ENCODE measurements around the gene RETREG3.
"Not testable (repeated sequence)": the region's sequence is repeated elsewhere in the genome, so short reads cannot be mapped to it uniquely, and the experiment has no call there.

RETREG3 gene

DNA sequence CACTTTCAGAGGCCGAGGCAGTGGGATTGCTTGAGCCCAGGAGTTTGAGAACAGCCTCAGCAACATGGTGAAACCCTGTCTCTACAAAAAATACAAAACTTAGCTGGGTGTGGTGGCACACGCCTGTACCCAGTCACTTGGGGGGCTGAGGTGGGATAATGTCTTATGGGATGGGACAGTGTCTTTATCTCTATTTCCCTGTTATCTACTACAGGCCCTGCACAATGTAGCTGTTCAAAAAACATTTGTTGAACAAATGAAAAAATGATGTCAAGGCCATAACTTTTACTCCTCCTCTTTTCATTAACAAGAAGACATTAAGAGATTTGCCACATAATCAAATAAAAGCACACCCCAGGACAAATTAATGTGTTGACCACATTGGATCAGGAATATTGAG lies 14.1 kb upstream of the RETREG3 start:
- H3K4me1 Mint-ChIP-seq = no peaks in the 10 kb centered on the region
- no peak overlapping the region for H3K4me3 Mint-ChIP-seq
- no peaks in the 10 kb centered on the region for H3K9me3 Mint-ChIP-seq
- no peaks in the 10 kb centered on the region for H3K36me3 Mint-ChIP-seq
- H3K27ac Mint-ChIP-seq = no peak overlapping the region
- H3K27me3 Mint-ChIP-seq = no peaks in the 10 kb centered on the region

DNA sequence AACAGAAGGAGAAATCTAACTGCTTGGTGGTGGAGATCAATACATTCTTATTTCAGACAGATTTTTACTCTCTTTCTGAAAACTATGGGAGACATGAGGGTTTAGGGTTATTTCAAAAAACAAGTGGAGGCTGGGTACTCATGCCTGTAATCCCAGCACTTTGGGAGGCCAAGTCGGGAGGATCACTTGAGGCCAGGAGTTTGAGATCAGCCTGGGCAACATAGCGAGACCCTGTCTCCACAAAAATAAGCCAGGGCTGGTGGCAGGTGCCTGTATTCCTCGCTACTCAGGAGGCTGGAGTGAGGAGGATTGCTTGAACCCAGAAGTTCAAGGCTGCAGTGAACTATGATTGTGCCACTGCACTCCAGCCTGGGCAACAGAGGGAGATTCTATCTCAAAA lies 12.8 kb upstream of the RETREG3 start:
- not testable (repeated sequence) for H3K36me3 Mint-ChIP-seq, H3K4me1 Mint-ChIP-seq, H3K27ac Mint-ChIP-seq, H3K27me3 Mint-ChIP-seq, H3K9me3 Mint-ChIP-seq, H3K4me3 Mint-ChIP-seq

DNA sequence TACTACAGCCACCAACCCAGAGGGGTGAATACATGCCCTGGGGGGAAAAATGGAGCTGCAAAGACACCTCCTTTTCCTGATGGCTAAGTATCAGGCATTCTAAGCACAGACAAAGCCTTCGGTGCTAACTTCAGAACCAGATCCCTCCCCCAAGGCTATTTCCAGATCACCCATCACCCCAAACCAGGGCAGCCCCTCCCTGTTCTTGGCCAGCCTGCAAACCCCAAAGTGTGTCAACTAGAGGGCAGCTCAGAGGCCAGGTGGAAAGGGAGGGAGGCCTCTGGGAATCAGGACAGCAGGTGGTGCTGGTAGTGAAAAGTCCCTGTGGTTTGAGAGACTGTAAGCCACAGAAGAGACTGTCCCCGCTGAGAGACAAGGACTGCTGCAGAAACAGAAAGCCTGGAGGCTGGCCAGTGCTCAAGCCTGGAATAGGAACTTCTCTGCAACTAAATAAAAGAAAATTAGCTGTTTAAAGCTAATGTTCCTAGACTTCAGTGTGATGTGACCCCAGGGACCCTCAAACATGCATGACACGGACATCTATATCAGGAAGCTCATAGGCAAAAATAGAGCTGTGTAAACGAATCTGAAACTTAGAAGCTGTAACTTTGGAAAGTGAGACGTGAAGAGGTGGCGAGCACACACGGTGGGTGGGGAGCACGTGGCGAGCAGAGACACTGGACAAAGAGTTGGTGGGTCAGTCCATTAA lies 9.4 kb upstream of the RETREG3 start:
- no peak overlapping the region for H3K27ac Mint-ChIP-seq
- no peaks in the 10 kb centered on the region for H3K9me3 Mint-ChIP-seq
- H3K4me1 Mint-ChIP-seq = no peaks in the 10 kb centered on the region
- no peaks in the 10 kb centered on the region for H3K27me3 Mint-ChIP-seq
- H3K4me3 Mint-ChIP-seq = no peak overlapping the region
- peaks cover 5% of the 10 kb centered on the region for H3K36me3 Mint-ChIP-seq

DNA sequence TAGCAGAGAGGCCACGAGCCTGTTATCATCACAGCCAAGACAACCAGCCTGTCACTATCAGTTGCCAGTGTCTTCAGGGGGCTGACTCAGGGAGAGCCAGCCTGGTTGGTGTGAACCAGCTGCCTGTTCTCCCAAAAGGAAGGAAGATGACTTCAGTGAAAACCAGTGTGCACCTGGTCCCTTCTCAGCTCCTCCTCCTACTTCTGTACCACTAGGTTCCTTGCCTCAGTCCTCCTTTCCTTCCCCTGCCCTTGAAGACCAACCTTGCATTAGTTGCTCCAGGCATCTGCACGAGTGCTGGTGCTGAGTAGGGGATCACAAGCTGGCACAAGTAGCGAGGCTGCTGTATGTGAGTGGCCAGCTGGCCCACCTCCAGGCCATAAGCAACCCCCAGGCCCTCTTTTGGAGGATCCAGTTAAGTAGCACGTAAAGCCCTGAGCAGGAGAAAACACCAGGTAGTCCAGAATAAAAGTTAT lies 8.8 kb upstream of the RETREG3 start:
- Mint-ChIP-seq H3K36me3 (peaks cover 6% of the 10 kb centered on the region), H3K27me3 (no peaks in the 10 kb centered on the region), H3K27ac (no peak overlapping the region), H3K9me3 (no peaks in the 10 kb centered on the region), H3K4me3 (no peak overlapping the region), H3K4me1 (no peaks in the 10 kb centered on the region)

DNA sequence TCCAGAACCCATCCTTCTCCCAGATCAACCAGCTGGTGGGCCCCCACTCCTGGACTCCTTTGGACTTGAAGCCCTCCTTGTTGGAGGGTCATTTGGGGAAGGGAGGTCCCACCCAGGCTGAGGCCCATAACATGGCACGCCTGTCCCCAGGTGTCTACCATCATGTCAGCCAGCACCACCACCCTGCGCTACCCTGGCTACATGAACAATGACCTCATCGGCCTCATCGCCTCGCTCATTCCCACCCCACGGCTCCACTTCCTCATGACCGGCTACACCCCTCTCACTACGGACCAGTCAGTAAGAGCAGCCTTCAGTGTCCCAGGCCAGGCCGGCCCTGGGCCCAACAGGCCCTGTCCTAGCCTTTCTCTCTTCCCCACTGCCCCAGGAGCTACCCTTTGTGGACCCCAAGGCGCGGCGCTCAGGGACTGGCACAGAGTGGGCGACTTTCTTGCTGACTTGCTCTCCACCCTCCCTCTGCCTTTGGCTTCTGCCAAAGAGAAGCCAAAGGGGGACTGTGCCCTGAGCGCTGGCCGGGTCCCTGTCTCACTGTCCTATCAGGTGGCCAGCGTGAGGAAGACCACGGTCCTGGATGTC lies 4.6 kb upstream of the RETREG3 start:
- Mint-ChIP-seq H3K4me3 (no peak overlapping the region), H3K36me3 (peaks cover 10% of the 10 kb centered on the region)

DNA sequence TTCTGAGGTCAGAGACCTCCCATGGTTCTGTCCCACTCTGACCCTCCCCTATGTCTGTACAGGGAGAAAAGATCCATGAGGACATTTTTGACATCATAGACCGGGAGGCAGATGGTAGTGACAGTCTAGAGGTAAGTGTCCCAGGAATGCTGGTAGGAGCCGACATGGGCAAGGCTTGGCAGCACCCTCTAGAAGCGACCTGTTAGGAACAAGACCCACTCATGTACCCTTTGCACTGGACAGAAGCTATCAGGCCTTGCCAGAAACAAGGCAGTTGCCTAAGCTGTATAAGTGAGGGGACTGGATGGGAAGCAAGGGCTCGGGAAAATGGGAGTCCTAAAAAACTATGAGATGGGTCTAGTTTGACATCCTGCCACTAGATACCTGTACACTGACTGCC lies 2.8 kb upstream of the RETREG3 start:
- Mint-ChIP-seq H3K36me3 (peaks cover 10% of the 10 kb centered on the region), H3K27me3 (no peaks in the 10 kb centered on the region), H3K4me3 (no peak overlapping the region), H3K27ac (no peak overlapping the region), H3K9me3 (no peaks in the 10 kb centered on the region), H3K4me1 (peaks cover 15% of the 10 kb centered on the region)

More for the DNA sequence above, 4.6 kb upstream of the RETREG3 start:
- no peak overlapping the region for H3K27ac Mint-ChIP-seq
- H3K4me1 Mint-ChIP-seq = no peaks in the 10 kb centered on the region
- H3K27me3 Mint-ChIP-seq = no peaks in the 10 kb centered on the region
- H3K9me3 Mint-ChIP-seq = no peaks in the 10 kb centered on the region

DNA sequence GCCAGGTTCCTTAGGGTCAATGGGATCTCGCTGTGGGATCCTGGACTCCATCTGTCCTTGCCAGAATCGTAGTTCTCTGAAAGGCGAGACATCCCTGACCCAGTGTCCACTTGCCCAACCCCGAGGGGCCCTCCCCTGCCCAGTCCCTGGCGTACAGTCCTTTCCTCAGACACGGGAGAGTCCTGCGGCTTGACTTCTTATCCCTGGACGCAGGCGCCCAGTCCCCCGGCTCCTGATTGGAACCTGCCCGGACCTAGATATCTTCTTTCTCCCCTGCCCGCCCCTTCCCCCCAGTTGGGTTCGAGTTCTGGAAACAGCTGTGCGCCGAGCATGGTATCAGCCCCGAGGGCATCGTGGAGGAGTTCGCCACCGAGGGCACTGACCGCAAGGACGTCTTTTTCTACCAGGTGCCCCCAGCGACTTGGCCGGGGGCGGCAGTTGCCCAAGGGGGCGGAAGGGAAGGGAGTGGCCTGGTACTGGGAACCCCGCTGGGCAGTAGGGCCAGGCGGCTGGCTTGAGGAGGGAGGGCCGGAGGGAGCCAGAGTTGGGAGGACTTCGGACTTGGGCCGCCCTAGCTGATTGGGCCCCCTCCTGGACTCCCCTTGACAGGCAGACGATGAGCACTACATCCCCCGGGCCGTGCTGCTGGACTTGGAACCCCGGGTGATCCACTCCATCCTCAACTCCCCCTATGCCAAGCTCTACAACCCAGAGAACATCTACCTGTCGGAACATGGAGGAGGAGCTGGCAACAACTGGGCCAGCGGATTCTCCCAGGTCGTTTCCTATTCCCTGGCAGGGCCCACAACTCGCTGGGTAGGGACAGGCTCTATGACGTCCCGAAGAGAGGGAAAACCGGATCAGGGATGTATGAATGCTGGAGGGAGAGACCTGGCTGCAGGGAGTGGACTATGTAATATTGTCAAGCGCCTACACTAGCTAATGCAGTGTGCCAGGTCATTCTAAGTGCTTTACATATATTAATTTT lies 934 bp upstream of the RETREG3 start:
- H3K27ac Mint-ChIP-seq = peak overlapping the region; percentile 99
- H3K36me3 Mint-ChIP-seq = peaks cover 12% of the 10 kb centered on the region
- H3K4me3 Mint-ChIP-seq = peak overlapping the region; percentile 100
- not testable (repeated sequence) for H3K27me3 Mint-ChIP-seq, H3K9me3 Mint-ChIP-seq
- peaks cover 34% of the 10 kb centered on the region for H3K4me1 Mint-ChIP-seq

DNA sequence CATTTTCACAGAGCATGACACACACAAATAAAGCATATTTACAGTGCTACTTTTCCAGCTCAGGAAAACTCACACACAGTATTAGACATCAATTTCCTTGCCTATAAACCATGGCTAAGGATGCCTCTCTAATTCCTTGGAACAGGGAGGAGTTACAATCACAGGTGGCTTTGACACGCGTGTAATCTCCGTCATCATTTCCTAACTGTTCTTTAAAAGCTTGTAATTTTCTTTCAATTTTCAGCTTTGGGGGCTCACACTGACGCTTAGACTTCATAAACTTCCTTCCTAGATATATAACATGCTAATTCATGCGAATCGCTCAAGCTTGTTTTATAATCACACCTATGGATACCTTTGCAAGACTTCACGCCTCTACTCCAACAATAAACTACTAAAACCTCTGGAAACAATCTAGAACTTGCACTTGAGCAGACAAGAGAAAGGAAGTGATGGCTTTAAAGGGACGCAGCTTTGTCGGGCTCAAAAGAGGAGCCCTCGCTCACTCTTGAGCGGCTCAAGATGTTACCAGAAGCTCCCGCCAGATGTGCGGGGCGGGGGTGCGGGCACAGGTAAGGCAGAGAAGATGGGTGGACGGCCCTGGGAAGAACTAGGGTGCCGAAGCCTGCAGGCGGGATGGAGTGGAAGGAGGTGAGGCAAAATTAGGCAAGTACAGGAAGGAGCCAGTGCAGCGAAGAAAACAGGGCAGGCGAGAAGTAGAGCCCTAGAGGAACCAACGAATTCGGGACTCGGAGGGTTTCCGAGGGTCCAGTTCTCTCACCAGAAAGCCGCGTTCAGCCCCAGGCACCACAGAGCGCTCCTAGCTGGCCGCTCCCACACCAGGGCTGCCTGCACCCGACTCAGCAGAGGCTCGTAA lies 631 bp downstream of the RETREG3 start:
- Mint-ChIP-seq H3K9me3 (no peaks in the 10 kb centered on the region), H3K27me3 (no peaks in the 10 kb centered on the region), H3K4me1 (peaks cover 48% of the 10 kb centered on the region), H3K4me3 (peak overlapping the region; percentile 100), H3K36me3 (peaks cover 7% of the 10 kb centered on the region), H3K27ac (peak overlapping the region; percentile 99)

DNA sequence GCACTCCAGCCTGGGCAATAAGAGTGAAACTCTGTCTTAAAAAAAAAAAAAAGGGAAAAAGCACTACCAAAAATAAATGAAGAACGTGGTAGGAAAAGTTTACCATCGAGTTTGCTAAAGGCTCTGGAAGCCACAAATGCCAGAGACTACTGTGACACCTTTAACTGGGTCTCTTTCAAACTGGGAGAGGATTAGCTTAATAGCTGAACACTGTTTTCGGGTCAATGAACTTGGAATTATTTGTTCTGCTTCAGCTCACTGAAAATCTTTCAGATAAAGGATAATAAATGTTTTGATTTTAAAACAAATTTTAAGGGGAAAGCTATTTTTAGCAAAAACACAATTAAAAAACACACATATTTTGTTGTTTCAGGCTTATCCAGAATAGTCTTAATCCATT lies 1.4 kb downstream of the RETREG3 start:
- peak overlapping the region; percentile 100 for H3K4me3 Mint-ChIP-seq
- peaks cover 56% of the 10 kb centered on the region for H3K4me1 Mint-ChIP-seq
- H3K27me3 Mint-ChIP-seq = no peaks in the 10 kb centered on the region
- peaks cover 11% of the 10 kb centered on the region for H3K36me3 Mint-ChIP-seq
- H3K27ac Mint-ChIP-seq = peak overlapping the region; percentile 99
- H3K9me3 Mint-ChIP-seq = no peaks in the 10 kb centered on the region

DNA sequence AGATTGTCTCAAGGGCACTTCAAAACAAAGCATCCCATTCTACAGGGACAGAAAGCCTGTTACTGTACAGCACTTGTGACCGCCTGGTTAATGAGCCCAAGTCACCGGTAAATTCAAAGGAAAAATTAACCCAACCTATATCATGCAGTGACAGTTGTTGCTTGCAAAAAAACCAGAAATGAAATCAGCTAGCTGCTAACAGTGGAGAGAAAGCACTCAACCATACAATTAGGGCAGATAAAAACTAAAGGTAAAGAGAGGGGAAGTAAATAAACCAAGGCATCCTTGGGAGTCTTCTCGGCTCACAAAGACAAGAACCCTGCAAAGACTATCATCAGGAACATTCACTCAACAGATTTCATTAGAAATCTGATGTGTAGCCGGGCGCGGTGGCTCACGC lies 5.9 kb downstream of the RETREG3 start:
- no peaks in the 10 kb centered on the region for H3K9me3 Mint-ChIP-seq
- H3K4me1 Mint-ChIP-seq = peaks cover 76% of the 10 kb centered on the region
- peak overlapping the region; percentile 73 for H3K27ac Mint-ChIP-seq
- no peak overlapping the region for H3K4me3 Mint-ChIP-seq
- no peaks in the 10 kb centered on the region for H3K27me3 Mint-ChIP-seq
- peaks cover 8% of the 10 kb centered on the region for H3K36me3 Mint-ChIP-seq

DNA sequence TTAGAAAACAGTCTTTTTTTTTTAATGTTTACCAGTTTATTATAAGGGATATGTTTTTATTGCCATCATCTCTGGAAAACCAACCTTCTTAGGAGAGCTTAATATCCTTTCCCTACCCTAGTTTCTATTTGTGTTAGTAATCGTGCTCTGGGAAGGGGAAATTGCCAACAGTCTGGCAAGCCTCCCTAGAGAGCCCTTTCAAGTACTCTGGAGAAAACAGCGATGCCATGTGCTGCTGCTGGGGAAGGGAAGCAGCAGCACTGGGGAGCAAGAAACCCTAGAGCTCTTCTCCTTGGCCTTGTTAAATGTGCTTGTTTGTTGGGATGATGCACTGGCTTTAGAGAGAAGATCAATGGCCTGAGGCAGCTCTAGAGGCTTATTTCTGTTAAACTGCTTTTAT lies 10.3 kb downstream of the RETREG3 start:
- Mint-ChIP-seq H3K27ac (peak overlapping the region; percentile 74), H3K27me3 (no peaks in the 10 kb centered on the region)

DNA sequence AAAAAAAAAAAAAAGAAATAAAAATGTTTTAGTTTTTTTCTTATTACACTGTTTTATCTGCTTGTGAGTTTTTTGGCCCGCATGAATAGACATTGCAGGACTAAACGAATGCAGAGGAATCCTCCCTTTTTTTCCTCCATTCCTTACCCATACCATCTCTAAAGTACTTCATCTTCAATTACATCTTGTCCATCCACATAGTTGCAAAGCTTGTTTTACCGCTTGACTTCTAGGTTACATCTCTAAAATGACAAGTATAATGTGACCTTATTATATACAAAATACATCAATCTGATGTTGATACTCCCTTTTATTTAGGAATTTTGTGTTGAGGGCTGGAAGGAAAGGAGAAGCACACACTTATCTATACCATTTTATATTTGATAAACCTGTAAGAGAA lies 12.8 kb downstream of the RETREG3 start:
- H3K36me3 Mint-ChIP-seq = peaks cover 3% of the 10 kb centered on the region
- H3K27ac Mint-ChIP-seq = no peak overlapping the region
- H3K27me3 Mint-ChIP-seq = no peaks in the 10 kb centered on the region
- no peaks in the 10 kb centered on the region for H3K9me3 Mint-ChIP-seq
- peaks cover 37% of the 10 kb centered on the region for H3K4me1 Mint-ChIP-seq
- no peak overlapping the region for H3K4me3 Mint-ChIP-seq

More for the DNA sequence above, 10.3 kb downstream of the RETREG3 start:
- H3K9me3 Mint-ChIP-seq = no peaks in the 10 kb centered on the region
- H3K36me3 Mint-ChIP-seq = peaks cover 8% of the 10 kb centered on the region
- peaks cover 40% of the 10 kb centered on the region for H3K4me1 Mint-ChIP-seq
- H3K4me3 Mint-ChIP-seq = no peak overlapping the region

DNA sequence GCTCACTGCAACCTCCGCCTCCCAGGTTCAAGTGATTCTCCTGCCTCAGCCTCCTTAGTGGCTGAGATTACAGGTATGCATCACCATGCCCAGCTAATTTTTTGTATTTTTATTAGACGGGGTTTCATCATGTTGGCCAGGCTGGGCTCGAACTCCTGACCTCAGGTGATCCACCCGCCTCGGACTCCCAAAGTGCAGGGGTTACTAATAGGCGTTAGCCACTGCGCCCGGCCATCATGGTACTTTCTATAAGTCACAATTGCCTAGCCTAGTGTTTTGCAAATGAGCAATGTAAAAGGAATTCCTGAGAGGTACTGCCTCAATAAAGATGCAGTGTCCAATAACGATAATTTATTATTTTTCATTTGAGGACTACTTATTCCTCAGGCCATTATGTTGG lies 17.8 kb downstream of the RETREG3 start:
- H3K27ac Mint-ChIP-seq = no peak overlapping the region
- no peaks in the 10 kb centered on the region for H3K9me3 Mint-ChIP-seq
- peaks cover 17% of the 10 kb centered on the region for H3K4me1 Mint-ChIP-seq
- H3K4me3 Mint-ChIP-seq = no peak overlapping the region
- no peaks in the 10 kb centered on the region for H3K27me3 Mint-ChIP-seq
- H3K36me3 Mint-ChIP-seq = peaks cover 6% of the 10 kb centered on the region

DNA sequence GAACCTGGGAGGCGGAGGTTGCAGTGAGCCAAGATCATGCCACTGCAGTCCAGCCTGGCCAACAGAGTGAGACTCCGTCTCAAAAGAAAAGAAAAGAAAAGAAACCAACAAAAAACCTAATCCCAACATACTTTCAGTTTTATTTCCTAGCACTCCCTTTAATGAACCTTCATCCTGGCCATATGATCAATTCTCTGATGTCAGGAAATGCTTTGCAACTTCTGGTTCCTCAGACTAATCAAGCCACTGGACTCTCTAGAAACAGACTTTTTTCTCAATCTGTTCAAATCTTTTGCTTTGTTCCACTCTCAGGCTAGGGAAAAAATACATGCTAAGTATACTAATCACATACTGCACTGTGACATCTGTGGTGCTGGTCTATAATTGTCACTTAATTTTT lies 18.3 kb downstream of the RETREG3 start:
- Mint-ChIP-seq H3K36me3 (peaks cover 5% of the 10 kb centered on the region), H3K4me1 (peaks cover 15% of the 10 kb centered on the region), H3K27ac (no peak overlapping the region), H3K27me3 (no peaks in the 10 kb centered on the region), H3K9me3 (no peaks in the 10 kb centered on the region), H3K4me3 (no peak overlapping the region)
